Endothelial cell of umbilical vein (primary cell): ENCODE measurements around the gene ARHGEF26. TPM values are rescaled to one million over a fixed set of nuclear protein-coding genes. Genes with fewer than 3 reads are reported as not detected.

Experiments
- BruUV-seq: library from RNA; stranded (reverse); fragments of 400-500 nt; replicated peaks from 2 replicates; lab custom pipeline; 2021; lab: Mats Ljungman, UMichigan
- CTCF ChIA-PET: fragments of 300-600, 350-600 bp; sonication (Branson Sonifier 250); formaldehyde crosslinking; loops from one replicate; lab custom pipeline; 2021; ENCODE audit warnings: antibody characterized with exemption, inconsistent platforms; lab: Charles Lee
- POLR2A ChIA-PET: fragments of 300-600, 350-600 bp; sonication (Branson Sonifier 250); formaldehyde crosslinking; loops from one replicate; lab custom pipeline; 2021; ENCODE audit warnings: antibody characterized with exemption, inconsistent platforms; lab: Charles Lee
- DNase-seq: peaks from one replicate; pipeline ENCODE4 v3.0.0-alpha.2; 2011; ENCODE audit warnings: low read depth, low spot score
- FAIRE-seq: peaks from 2 replicates; lab custom pipeline; 2011; peaks lifted over from hg19 to GRCh38; lab: Jason Lieb, UNC
- H2AFZ ChIP-seq: 2 replicates; pipeline ENCODE4 v1.6.0; 2012; ENCODE audit warnings: low read depth, low read length, control low read depth, inconsistent platforms
- H3K27ac ChIP-seq: 2 replicates; pipeline ENCODE4 v1.5.1; 2011; ENCODE audit warnings: low read depth, mild to moderate bottlenecking, control low read depth, low read length, moderate library complexity; ENCODE audit not compliant: insufficient read depth
- H3K27me3 ChIP-seq, 2 experiments: 2 replicates each; pipeline versions ENCODE4 v1.6.0 to v1.6.1; 2011; ENCODE audit warnings: low read length in 2 of 2, mixed read lengths in 1 of 2; ENCODE audit not compliant: control insufficient read depth in 2 of 2, insufficient read depth in 2 of 2
- H3K36me3 ChIP-seq, 2 experiments: 2 replicates in 1 of 2; 3 replicates in 1 of 2; pipeline ENCODE4 v1.5.1; 2011; ENCODE audit warnings: low read length in 2 of 2, mild to moderate bottlenecking in 1 of 2, moderate library complexity in 1 of 2; ENCODE audit not compliant: control insufficient read depth in 2 of 2, insufficient read depth in 2 of 2; ENCODE audit errors: extremely low read depth in 1 of 2
- H3K4me1 ChIP-seq: 3 replicates; pipeline ENCODE4 v1.5.1; 2011; ENCODE audit warnings: mild to moderate bottlenecking, low read length; ENCODE audit not compliant: control insufficient read depth, insufficient read depth; ENCODE audit errors: extremely low read depth
- H3K4me2 ChIP-seq: 2 replicates; pipeline ENCODE4 v1.6.1; 2011; ENCODE audit warnings: low read length, control low read depth, mixed read lengths; ENCODE audit not compliant: insufficient read depth
- H3K4me3 ChIP-seq, 3 experiments: fragments of 200-600 bp in 1 of 3; sonication (generic), shearing (Covaris generic) in 1 of 3; replicated peaks in 1 of 3; 2 replicates each; pipeline ENCODE4 v1.5.1; 2011 to 2016; ENCODE audit warnings: control low read depth in 3 of 3, low read length in 3 of 3, mild to moderate bottlenecking in 2 of 3, inconsistent platforms in 1 of 3, low read depth in 1 of 3, moderate library complexity in 1 of 3; ENCODE audit not compliant: insufficient read depth in 1 of 3
- H3K79me2 ChIP-seq: 2 replicates; pipeline ENCODE4 v1.6.0; 2012; ENCODE audit warnings: low read length, inconsistent platforms; ENCODE audit not compliant: control insufficient read depth, insufficient read depth
- H3K9ac ChIP-seq: replicated peaks from 2 replicates; pipeline ENCODE3; 2011; ENCODE audit warnings: low read length, control low read depth; ENCODE audit not compliant: insufficient read depth; ENCODE audit errors: extremely low read depth
- H3K9me1 ChIP-seq: replicated peaks from 3 replicates; pipeline ENCODE4 v1.6.0; 2011; ENCODE audit warnings: mild to moderate bottlenecking, low read length; ENCODE audit not compliant: control insufficient read depth, insufficient read depth; ENCODE audit errors: extremely low read depth
- H3K9me3 ChIP-seq: replicated peaks from 2 replicates; pipeline ENCODE4 v1.5.1; 2012; ENCODE audit warnings: low read length, inconsistent platforms; ENCODE audit not compliant: control insufficient read depth, insufficient read depth
- H4K20me1 ChIP-seq: replicated peaks from 2 replicates; pipeline ENCODE3; 2011; ENCODE audit warnings: mild to moderate bottlenecking, low read length; ENCODE audit not compliant: control insufficient read depth, insufficient read depth; ENCODE audit errors: extremely low read depth
- CTCF ChIP-seq, 2 donors: IDR thresholded peaks; 1 replicate in 1 of 2; 2 replicates in 1 of 2; pipeline ENCODE4 v1.5.1; 2011; ENCODE audit warnings: low read length in 2 of 2, mild to moderate bottlenecking in 2 of 2, moderate library complexity in 2 of 2, control low read depth in 1 of 2, inconsistent platforms in 1 of 2, low read depth in 1 of 2; ENCODE audit not compliant: insufficient read depth in 1 of 2; ENCODE audit errors: extremely low read depth in 1 of 2
- EZH2 ChIP-seq: IDR thresholded peaks from 2 replicates; pipeline ENCODE4 v1.6.1; 2012; ENCODE audit warnings: borderline replicate concordance, low read depth, mild to moderate bottlenecking, moderate library complexity, low read length, inconsistent platforms; ENCODE audit not compliant: severe bottlenecking
- FOS ChIP-seq: IDR thresholded peaks from 2 replicates; pipeline ENCODE4 v1.6.1; 2011; ENCODE audit warnings: mild to moderate bottlenecking, low read length, moderate library complexity, borderline replicate concordance; ENCODE audit not compliant: insufficient read depth
- GATA2 ChIP-seq: IDR thresholded peaks from 2 replicates; pipeline ENCODE4 v1.7.0; 2011; ENCODE audit warnings: low read depth, mild to moderate bottlenecking, moderate library complexity, mixed read lengths, low read length; ENCODE audit not compliant: insufficient read length, insufficient read depth
- JUN ChIP-seq: IDR thresholded peaks from 2 replicates; pipeline ENCODE4 v1.6.1; 2011; ENCODE audit warnings: borderline replicate concordance, low read depth; ENCODE audit not compliant: insufficient read length, insufficient read depth
- MYC ChIP-seq: IDR thresholded peaks from one replicate; pipeline ENCODE4 v1.6.1; 2011; ENCODE audit warnings: mild to moderate bottlenecking, low read depth, low read length
- POLR2A ChIP-seq: IDR thresholded peaks from 2 replicates; pipeline ENCODE4 v1.6.1; 2012; ENCODE audit warnings: low read depth, mild to moderate bottlenecking, control low read depth, low read length
- POLR2AphosphoS5 ChIP-seq: IDR thresholded peaks from 2 replicates; pipeline ENCODE4 v1.6.1; 2012; ENCODE audit warnings: low read depth, mild to moderate bottlenecking, control low read depth, low read length, moderate library complexity; ENCODE audit not compliant: insufficient read depth
- dilution Hi-C: fragments of 300-500 bp; cut with MboI; formaldehyde crosslinking; loops from one replicate; pipeline ENCODE4 v1.15.0; 2019; ENCODE audit warnings: low sequenced_read_pairs; ENCODE audit not compliant: extremely low pct_ligation_motif_present
- intact Hi-C: fragments of 100-400 bp; cut with micrococcal nuclease; formaldehyde crosslinking; loops from one replicate; pipeline ENCODE4 v1.10.0; 2022
- polyA plus RNA-seq, 4 experiments: library from polyadenylated mRNA; depleted of rRNA in 3 of 4; stranded (reverse) in 3 of 4; unstranded in 1 of 4; fragments of >200 nt; gene quantifications; 2 replicates each; pipeline versions ENCODE4 v1.2.1 to v1.2.3, GENCODE V29; 2011 to 2012; ENCODE audit warnings: missing spikeins in 1 of 4
- total RNA-seq: library from RNA; stranded (reverse); gene quantifications from 2 replicates; pipeline ENCODE4 v1.2.3, GENCODE V29; 2021
- TF ChIP-seq, protein P1 (sequence below): IDR thresholded peaks from 2 replicates; pipeline ENCODE4 v1.6.1; 2011; ENCODE audit not compliant: insufficient read depth, insufficient read length

Gene ARHGEF26
- total and polyA plus RNA-seq, 2 donors (not counting 3 experiments of a cell fraction or from before 2014, with no cell fraction given) = 0.57 to 2.9 TPM

GRCh38 chr3:154191520-154191919 lies 70.3 kb downstream of the ARHGEF26 start:
- Histone ChIP-seq H4K20me1 (no peaks in the 10 kb centered on the region), H2AFZ (no peak overlapping the region), H3K79me2 (no peaks in the 10 kb centered on the region), H3K4me3 (no peak overlapping the region), H3K9ac (no peak overlapping the region), H3K36me3 (no peaks in the 10 kb centered on the region), H3K9me3 (no peaks in the 10 kb centered on the region), H3K9me1 (no peaks in the 10 kb centered on the region), H3K27me3 (no peaks in the 10 kb centered on the region), H3K4me2 (no peak overlapping the region), H3K4me1 (no peaks in the 10 kb centered on the region), H3K27ac (no peak overlapping the region)
- POLR2A ChIA-PET = no interaction called here
- CTCF ChIA-PET = no interaction called here
- FAIRE-seq = no peak
- no peak for TF ChIP-seq EZH2
- no peak for TF ChIP-seq JUN
- TF ChIP-seq GATA2 = no peak
- no peak for TF ChIP-seq CTCF (IDR thresholded peaks at IDR 0.05; ENCODE audit: extremely low read depth in 1 of 2, insufficient read depth in 1 of 2, low read depth in 1 of 2, low read length in 2 of 2)
- TF ChIP-seq FOS = no peak
- TF ChIP-seq POLR2A = no peak
- no peak for TF ChIP-seq POLR2AphosphoS5
- TF ChIP-seq, protein P1, sequence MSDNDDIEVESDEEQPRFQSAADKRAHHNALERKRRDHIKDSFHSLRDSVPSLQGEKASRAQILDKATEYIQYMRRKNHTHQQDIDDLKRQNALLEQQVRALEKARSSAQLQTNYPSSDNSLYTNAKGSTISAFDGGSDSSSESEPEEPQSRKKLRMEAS = no peak
- no peak for TF ChIP-seq MYC
- BruUV-seq = no TSS peak
- no peak for DNase-seq
- intact Hi-C loops (no loop called here), dilution Hi-C loops (no loop called here)
